Transverse colon (tissue), 4 donors: Measurements from ENCODE around the gene NXPH1. TPM values are rescaled to one million over a fixed set of nuclear protein-coding genes. Genes with fewer than 3 reads are reported as not detected.

Experiments used
- DNase-seq: peaks from one replicate; pipeline ENCODE4 v3.0.0-alpha.2; 2019
- H3K27ac ChIP-seq, 4 donors: fragments of 200-600 bp; sonication (generic); 2 replicates each; pipeline ENCODE4 v1.5.1; 2016 to 2018; ENCODE audit warnings: inconsistent platforms in 4 of 4
- H3K27me3 ChIP-seq: fragments of 200-600 bp; sonication (generic); 2 replicates; pipeline ENCODE4 v1.5.1; 2017; ENCODE audit warnings: inconsistent platforms
- H3K36me3 ChIP-seq, 4 donors: fragments of 200-600 bp; sonication (generic); 2 replicates each; pipeline ENCODE4 v1.5.1; 2017 to 2019; ENCODE audit warnings: inconsistent platforms in 4 of 4
- H3K4me1 ChIP-seq, 4 donors: fragments of 200-600 bp; sonication (generic); 2 replicates each; pipeline ENCODE4 v1.5.1; 2017 to 2020; ENCODE audit warnings: inconsistent platforms in 4 of 4
- H3K4me3 ChIP-seq, 4 donors: fragments of 200-600 bp; sonication (generic); 1 replicate in 1 of 4; 2 replicates in 3 of 4; pipeline versions ENCODE4 v1.5.1 to v1.6.1; 2017 to 2019; ENCODE audit warnings: inconsistent platforms in 4 of 4
- H3K9me3 ChIP-seq, 2 donors: fragments of 200-600 bp; sonication (generic); 2 replicates each; pipeline ENCODE4 v1.5.1; 2017 to 2019; ENCODE audit warnings: inconsistent platforms in 2 of 2
- CTCF ChIP-seq, 5 experiments: fragments of 200-600 bp in 3 of 5; fragments of 450-650 bp in 2 of 5; sonication (generic) in 3 of 5; IDR thresholded peaks; 1 replicate in 2 of 5; 2 replicates in 3 of 5; pipeline ENCODE4 v1.5.1; 2016 to 2017; ENCODE audit warnings: antibody characterized with exemption in 5 of 5, inconsistent platforms in 3 of 5, mild to moderate bottlenecking in 2 of 5, moderate library complexity in 1 of 5
- EP300 ChIP-seq: sonication (generic); formaldehyde crosslinking; IDR thresholded peaks from one replicate; pipeline ENCODE4 v1.6.1; 2017; ENCODE audit warnings: antibody characterized with exemption, low read depth
- POLR2A ChIP-seq: fragments of 450-650 bp; IDR thresholded peaks from one replicate; pipeline ENCODE4 v1.6.1; 2016; ENCODE audit warnings: antibody characterized with exemption, mild to moderate bottlenecking, moderate library complexity
- POLR2AphosphoS5 ChIP-seq, 3 donors: sonication (generic); formaldehyde crosslinking; IDR thresholded peaks; one replicate each; pipeline ENCODE4 v1.6.1; 2016; ENCODE audit warnings: antibody characterized with exemption in 3 of 3
- WGBS, 2 donors: methylation state at CpG; one replicate each; pipeline ENCODE4 v1.1.5; 2018; ENCODE audit warnings: low coverage in 1 of 2; 5-methylcytosine and 5-hydroxymethylcytosine counted together
- in situ Hi-C, 4 donors: fragments of 200-750 bp; cut with MboI; loops; one replicate each; pipeline versions ENCODE4 v1.15.0 to v1.15.1; 2017; ENCODE audit warnings: low sequenced_read_pairs in 3 of 4, low pct_ligation_motif_present in 1 of 4, low pct_unique_long_range_greater_than_20kb in 1 of 4
- intact Hi-C: fragments of 100-400 bp; cut with DNase I; formaldehyde crosslinking; loops from one replicate; pipeline ENCODE4 v1.15.1; 2023; ENCODE audit warnings: low total_unique reads
- total RNA-seq, 4 donors: library from RNA; depleted of rRNA; stranded (reverse); fragments of >200 nt; gene quantifications; one replicate each; pipeline ENCODE4 v1.1.0, GENCODE V29; 2016

NXPH1 gene
- total RNA-seq, 4 donors from 2014 or later = not detected

- H3K4me1 ChIP-seq = peaks cover 0 to 11% (median 0%) of the 10 kb centered on the region in 4 donors
- H3K27me3 ChIP-seq = peaks cover 52% of the 10 kb centered on the region
- no peak overlapping the region for H3K4me3 ChIP-seq
- H3K9me3 ChIP-seq = no peaks in the 10 kb centered on the region
- no peak for DNase-seq
- TF ChIP-seq POLR2AphosphoS5 (IDR thresholded peaks at IDR 0.05) (no peak), EP300 (no peak), CTCF (IDR thresholded peaks at IDR 0.05) (no peak), POLR2A (no peak)
- WGBS, 2 donors = 53 to 66% methylated on average over 1 of the region's 1 CpG
- in situ Hi-C loops (loop anchor here in 2 of 4 donors (25.0 kb wide), 1 partner anchor 282 kb away; no protein-coding TSS in a partner anchor), intact Hi-C loops (no loop called here)
- H3K27ac ChIP-seq = no peak overlapping the region
- no peaks in the 10 kb centered on the region for H3K36me3 ChIP-seq
Observed at GRCh38 chr7:8430643-8431042, 2.8 kb upstream of the NXPH1 start.

DNA sequence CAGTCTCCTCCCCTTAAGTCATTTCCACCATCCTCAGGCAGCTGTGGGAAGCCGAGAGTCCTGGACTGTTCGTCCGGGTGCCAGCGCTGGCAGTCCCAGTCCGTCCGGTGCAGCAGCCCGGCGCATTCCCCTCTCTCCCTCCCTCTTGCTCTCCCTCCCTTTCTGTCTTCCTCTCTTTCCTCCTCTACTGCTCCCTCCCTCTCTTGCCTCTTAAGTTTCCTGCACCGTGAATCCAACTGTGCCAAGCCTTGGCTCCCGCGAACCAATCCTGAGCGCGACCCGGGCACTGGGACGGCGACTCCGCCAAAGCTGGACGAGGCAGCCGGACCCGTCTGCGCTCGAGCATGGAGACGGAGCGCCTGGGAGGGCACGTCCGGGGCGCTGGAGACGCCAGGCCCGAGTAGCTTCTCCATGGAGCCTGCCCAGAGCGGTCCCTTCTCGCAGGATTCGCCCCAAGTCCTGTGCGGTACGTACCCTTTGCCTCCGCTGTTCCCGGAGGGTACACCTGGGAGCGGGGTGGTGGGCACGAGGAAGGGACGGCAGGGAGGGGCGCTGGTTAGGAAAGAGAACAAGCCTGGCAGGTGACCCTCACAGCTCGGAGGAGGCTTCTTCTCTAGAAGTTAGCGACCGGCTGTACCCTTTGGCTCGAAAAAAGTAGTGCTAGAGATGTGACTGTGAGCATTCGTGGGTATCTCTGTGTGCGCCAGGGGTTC is 1.0 kb downstream of the NXPH1 start:
- Histone ChIP-seq H3K36me3 (no peaks in the 10 kb centered on the region), H3K9me3 (no peaks in the 10 kb centered on the region), H3K27me3 (peaks cover 90% of the 10 kb centered on the region), H3K4me1 (peaks cover 0 to 11% (median 0%) of the 10 kb centered on the region in 4 donors), H3K27ac (no peak overlapping the region), H3K4me3 (no peak overlapping the region)
- 0 to 20% methylated on average over 2 to 44 of the region's 46 CpGs for WGBS, 2 donors
- TF ChIP-seq POLR2AphosphoS5 (IDR thresholded peaks at IDR 0.05) (no peak), POLR2A (no peak), EP300 (no peak), CTCF (IDR thresholded peaks at IDR 0.05) (no peak)
- in situ Hi-C loops = loop anchor here in 2 of 4 donors (25.0 kb wide), 1 partner anchor 278 kb away; no protein-coding TSS in a partner anchor
- no peak for DNase-seq
- intact Hi-C loops = no loop called here

GRCh38 chr7:8435095-8435494 is 1.7 kb downstream of the NXPH1 start:
- in situ Hi-C loops (loop anchor here in 2 of 4 donors (25.0 kb wide), 1 partner anchor 277 kb away; no protein-coding TSS in a partner anchor), intact Hi-C loops (no loop called here)
- 30% methylated on average over 25 of the region's 33 CpGs; no CpG with 5 or more reads in 1 of the 2 donors for WGBS, 2 donors

More at GRCh38 chr7:8435095-8435494, 1.7 kb downstream of the NXPH1 start:
- Histone ChIP-seq H3K9me3 (no peaks in the 10 kb centered on the region), H3K4me3 (no peak overlapping the region), H3K27ac (no peak overlapping the region), H3K27me3 (peaks cover 97% of the 10 kb centered on the region), H3K36me3 (no peaks in the 10 kb centered on the region), H3K4me1 (peaks cover 0 to 11% (median 0%) of the 10 kb centered on the region in 4 donors)
- TF ChIP-seq POLR2AphosphoS5 (IDR thresholded peaks at IDR 0.05) = no peak
- TF ChIP-seq EP300 = no peak
- no peak for TF ChIP-seq POLR2A
- TF ChIP-seq CTCF (IDR thresholded peaks at IDR 0.05) = no peak
- no peak for DNase-seq
